ENCODE measurements around the gene TCTN1. TPM values are rescaled to one million over a fixed set of nuclear protein-coding genes. Genes with fewer than 3 reads are reported as not detected.

Gene TCTN1
- total RNA-seq, 1 experiment from 2014 or later = 34.3 TPM

GRCh38 chr12:110680032-110680431 lies 66.1 kb downstream of the TCTN1 start:
- DNase-seq (ENCODE audit: low read depth) = no peak

GRCh38 chr12:110683888-110684287 lies 70.0 kb downstream of the TCTN1 start:
- no peak for DNase-seq (ENCODE audit: low read depth)

- DNase-seq (ENCODE audit: low read depth) = no peak
These were observed 70.4 kb downstream of the TCTN1 start for GRCh38 chr12:110684312-110684836.

DNA sequence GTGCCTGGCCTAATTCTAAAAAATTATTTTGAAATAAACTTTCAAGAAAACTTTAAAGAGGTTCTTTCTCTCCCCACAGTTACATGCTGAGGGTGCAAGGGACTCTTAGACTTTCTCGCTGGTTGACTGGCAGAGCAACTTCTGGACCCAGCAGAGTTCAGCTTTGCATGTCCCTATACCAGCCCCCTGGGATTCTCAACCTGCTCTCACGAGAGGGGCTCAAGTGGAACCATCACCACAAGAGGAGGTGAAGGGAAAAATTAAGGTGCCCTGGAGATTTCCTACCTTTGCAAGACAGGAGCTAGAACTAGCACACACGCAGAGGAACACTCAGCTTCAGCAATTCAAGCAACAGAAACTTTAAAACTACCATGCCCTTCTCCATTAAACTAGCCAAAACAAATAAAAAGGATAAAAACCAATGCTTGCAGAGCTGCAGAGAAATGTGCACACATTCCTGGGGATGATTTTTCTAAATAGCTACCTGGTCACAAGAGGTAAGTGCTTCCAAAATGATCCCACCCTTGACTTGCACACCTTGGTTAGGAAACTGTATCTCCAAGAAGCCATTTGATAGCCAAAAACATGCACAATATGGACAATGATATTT lies 72.5 kb downstream of the TCTN1 start:
- no peak for DNase-seq (ENCODE audit: low read depth)

- DNase-seq (ENCODE audit: low read depth) = no peak
These were observed 73.7 kb downstream of the TCTN1 start for GRCh38 chr12:110687396-110688169.

GRCh38 chr12:110688446-110689280 lies 74.7 kb downstream of the TCTN1 start, which contains the start of gene HVCN1:
HVCN1 (minus strand) TSS chr12:110689115; CDS start chr12:110683245, 5,870 bp downstream.
- DNase-seq (ENCODE audit: low read depth) = no peak

DNA sequence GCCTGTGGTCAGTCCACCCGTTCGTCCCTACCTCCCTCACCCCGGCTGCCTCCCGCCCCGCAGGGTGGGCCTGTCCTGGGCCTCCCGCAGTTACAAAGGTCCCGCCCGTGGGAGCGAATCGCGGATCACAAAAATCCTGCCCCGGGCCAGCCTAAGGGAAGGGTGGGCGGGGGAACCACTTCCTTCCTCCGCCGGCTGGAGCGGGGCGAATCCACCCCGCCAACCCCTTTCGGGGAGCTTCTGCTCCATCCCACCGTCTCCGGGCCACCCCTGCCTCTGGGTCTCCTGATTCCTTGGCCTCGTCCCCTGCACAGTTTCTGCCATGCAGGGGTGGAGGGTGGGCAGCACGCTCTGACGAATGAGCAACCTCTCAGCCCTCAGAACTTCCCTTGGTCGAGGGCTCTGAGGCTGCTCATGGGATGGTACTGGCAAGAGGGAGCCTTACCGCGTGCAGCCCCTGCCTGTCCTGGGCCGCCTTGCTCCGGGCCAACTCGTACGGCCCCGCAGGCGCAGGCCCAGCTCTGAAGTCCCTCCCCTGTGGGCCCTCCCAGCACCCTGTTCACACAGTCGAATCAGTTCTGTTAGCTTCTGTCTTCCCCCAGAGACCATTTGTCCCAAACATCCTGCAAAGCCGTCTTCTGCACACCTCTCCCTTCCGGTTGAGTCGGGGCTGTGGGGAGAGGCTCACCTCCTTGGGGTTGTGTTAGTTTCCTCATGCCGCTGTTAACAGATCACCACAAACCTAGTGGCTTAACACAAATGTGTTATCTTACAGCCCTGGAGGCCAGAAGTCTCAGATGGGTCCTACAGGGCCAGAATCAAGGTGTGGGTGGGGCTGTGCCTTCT lies 75.6 kb downstream of the TCTN1 start:
- peak; percentile 10 for DNase-seq (ENCODE audit: low read depth)

DNA sequence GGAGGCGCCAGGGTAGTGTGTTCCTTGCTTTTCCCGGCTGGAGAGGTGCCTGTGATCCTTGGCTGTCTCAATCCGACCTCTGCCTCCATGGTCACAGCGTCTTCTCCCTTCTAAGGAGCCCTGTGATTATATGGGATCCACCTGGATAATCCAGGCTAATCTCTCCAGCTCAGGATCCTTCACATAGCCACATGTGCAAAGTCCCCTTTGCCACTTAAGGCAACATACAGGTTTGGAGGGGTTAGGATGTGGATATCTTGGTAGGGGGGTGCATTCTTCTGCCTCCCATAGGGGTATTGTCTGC lies 76.2 kb downstream of the TCTN1 start:
- no peak for DNase-seq (ENCODE audit: low read depth)

DNA sequence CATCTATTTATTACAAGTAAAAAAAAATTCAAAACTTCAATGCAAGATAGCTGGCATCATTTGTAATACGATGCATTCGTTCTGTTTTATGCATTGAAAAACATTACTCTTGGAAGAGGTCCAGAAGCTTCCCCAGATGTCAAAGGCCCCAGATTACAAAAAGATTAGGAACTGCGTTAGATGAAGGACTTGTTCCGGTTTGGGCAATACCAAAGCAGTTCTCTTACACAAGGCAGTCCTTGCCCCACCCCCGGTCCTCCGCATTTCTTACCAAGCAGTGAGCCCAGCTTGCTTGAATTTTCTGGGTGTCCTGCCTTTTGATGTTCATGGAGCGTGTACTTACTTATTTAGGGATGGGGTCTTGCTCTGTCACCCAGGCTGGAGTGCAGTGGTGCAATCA lies 79.8 kb downstream of the TCTN1 start:
- no peak for DNase-seq (ENCODE audit: low read depth)

DNA sequence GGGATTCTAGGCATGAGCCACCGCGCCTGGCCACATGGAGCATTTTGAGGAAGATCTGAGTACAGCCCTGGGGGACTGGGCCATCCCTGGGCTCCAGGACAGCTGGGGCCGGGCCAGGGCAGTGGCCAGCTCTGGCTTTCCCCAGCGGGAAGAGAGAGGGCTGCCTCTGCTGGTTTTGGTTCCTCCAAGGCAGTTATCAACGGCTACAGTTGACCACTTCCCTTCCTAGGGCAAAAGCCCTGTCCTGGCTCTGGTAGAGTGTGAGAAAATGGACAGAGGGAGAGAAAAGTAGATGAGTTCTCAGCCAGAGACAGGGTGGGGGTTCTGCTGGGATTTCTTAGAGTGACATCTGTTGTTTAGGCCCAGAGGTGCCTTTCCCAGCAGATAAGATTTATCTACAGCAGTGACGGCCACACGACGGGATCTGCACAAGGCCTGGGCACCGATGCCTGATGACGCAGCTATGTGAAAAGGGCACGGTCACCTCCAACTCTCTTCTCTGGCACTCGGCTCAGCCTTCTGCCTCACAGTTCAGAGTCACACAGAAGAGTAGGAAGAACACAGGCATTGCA lies 80.5 kb downstream of the TCTN1 start:
- no peak for DNase-seq (ENCODE audit: low read depth)

DNA sequence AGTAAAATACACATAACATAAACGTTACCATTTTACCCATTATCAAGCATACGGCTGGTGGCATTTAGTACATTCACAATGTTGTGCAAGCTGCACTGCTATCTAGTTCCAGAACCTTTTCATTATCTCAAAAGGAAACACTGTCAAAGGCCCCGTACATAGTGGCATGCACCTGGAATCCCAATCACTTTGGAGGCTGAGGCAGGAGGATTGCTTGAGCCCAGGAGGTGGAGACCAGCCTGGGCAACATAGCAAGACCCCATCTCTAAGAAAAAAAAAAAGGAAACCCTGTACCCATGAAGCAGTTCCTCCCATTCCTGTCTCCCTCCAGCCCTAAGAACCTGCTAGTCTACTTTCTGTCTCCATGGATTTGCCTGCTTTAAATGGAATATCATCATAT lies 82.4 kb downstream of the TCTN1 start:
- no peak for DNase-seq (ENCODE audit: low read depth)

DNA sequence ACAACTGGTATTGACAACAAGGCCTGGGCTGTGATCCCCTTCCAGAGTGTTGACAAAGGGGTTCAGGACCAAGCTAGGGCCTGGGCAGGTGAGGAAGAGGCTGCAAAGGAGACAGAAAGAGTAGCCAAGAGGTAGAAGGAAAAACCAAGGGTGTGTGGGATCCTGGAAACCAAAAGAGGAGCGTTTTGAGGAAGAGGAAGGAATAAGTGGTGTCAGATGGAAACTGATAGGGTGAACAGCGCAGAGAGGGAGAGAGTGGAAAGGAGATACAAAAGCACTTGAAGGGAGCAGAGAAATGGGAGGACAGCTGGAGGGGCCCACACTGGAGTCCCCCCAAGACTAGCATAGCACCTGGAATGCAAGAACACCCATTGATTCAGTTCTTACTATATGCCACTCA lies 83.3 kb downstream of the TCTN1 start:
- no peak for DNase-seq (ENCODE audit: low read depth)

DNA sequence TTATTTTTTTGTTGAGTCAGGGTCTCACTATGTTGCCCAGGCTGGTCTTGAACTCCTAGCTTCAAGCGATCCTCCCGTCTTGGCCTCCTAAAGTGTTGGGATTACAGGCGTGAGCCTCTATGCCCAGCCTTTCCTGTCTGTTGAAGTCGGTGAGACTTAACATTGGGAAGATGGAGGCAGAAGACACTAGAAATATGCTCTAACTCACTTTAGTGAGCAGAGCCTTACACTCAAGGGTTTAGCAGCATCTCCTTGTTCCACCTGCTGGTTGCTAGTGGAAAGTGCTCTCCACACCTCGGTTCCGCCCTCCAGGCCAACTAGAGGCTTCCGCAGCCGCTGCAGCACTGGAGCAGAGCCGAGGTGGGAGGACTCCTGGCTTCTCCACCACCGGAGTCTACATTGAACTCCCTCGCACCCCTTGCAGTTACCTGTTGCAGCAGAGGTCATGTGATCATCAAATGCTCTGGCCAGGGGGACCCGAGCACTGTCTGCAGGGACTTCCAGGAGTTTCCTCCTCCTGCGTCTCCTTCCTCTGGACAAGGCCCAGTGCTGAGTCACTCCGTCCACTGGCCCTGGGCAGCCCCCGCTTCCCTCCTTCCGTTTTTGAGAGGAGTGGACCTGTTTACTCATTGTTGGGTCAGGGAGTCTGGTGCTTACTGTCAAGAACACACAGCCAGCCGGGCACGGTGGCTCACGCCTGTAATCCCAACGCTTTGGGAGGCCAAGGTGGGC lies 84.4 kb downstream of the TCTN1 start:
- peak; percentile 66 for DNase-seq (ENCODE audit: low read depth)

Other genes with a start within 250 kb of the TCTN1 start
- gene ANAPC7, start 210.4 kb upstream of the TCTN1 start, total RNA-seq (2014; rRNA removed) = 59.3 and 66.3 TPM in 2 replicates
- gene ARPC3, start 163.8 kb upstream of the TCTN1 start, total RNA-seq (2014; rRNA removed) = 348 and 595 TPM in 2 replicates
- 27.4 and 27.9 TPM in 2 replicates for gene GPN3, start 145.9 kb upstream of the TCTN1 start, total RNA-seq (2014; rRNA removed)
- 37.1 and 40.6 TPM in 2 replicates for gene FAM216A, start 145.3 kb upstream of the TCTN1 start, total RNA-seq (2014; rRNA removed)
- 77.5 and 82.8 TPM in 2 replicates for gene VPS29, start 112.0 kb upstream of the TCTN1 start, total RNA-seq (2014; rRNA removed)
- 1.0 and 1.5 TPM in 2 replicates for gene RAD9B, start 111.8 kb upstream of the TCTN1 start, total RNA-seq (2014; rRNA removed)
- 4.8 and 9.2 TPM in 2 replicates for gene PPTC7, start 30.8 kb upstream of the TCTN1 start, total RNA-seq (2014; rRNA removed)
- 4.3 and 4.9 TPM in 2 replicates for gene HVCN1, start 75.0 kb downstream of the TCTN1 start, total RNA-seq (2014; rRNA removed)
- gene PPP1CC, start 128.8 kb downstream of the TCTN1 start, total RNA-seq (2014; rRNA removed) = 147 and 158 TPM in 2 replicates
- gene CCDC63, start 232.9 kb downstream of the TCTN1 start, total RNA-seq (2014; rRNA removed) = not detected in 2 replicates